Anterior cingulate cortex (tissue), 58 donors: ENCODE results near the gene MED9.
A peak's percentile ranks its signal among the peaks of the same experiment; 100 is the strongest.
"Not testable (repeated sequence)": the region's sequence is repeated elsewhere in the genome, so short reads cannot be mapped to it uniquely, and the experiment has no call there.

ENCODE experiments used
- DNase-seq, 58 donors: peaks; one replicate each; lab custom pipeline; 2025; lab: John Stamatoyannopoulos, UW

MED9 gene

DNA sequence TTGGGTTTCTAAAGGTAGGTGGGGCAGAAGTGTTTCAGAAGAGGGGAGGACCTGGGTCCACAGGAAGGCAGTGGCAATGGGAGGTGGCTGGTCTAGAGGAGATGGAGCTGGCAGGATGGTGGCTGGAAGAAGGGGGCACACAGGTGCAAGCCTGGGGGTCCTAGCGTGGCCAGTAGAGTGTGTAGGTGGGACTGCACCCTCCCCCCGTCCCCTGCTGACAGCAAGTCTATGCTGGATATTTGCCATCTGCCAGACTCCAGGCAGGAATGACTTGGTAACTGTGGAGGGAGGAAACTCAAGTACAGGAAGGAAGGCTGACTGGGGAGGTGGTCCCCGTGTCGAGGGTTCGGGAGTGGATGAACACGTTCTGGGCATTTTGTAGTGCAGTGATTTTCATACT is 8.6 kb downstream of the MED9 start:
- no peak for DNase-seq

- DNase-seq: not testable (repeated sequence)
Measured at GRCh38 chr17:17486416-17486815, 9.6 kb downstream of the MED9 start.

DNA sequence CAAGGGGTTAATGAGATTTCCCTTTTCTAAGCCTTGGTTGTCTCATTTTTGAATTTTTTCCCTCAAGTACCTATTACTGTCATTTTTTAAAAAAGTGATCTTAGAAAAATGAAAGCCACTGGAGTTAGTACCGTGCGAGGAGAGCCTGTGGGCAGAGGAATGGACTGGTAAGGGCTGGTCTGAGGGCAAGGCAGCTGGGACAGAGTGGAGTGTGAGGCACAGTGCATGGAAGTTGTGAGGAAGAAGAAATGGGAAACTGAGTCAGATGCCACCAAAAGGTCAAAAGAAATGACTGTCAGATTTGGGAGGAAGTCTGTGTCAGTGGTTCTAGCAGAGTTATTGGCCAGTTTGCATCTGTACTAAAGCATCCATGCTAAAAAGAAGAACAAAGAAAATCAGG is 11.2 kb downstream of the MED9 start:
- DNase-seq: no peak

GRCh38 chr17:17491031-17491471 is 14.3 kb downstream of the MED9 start:
- peak in 4 of 58 donors; percentile 28 to 40 (median 32) for DNase-seq

DNA sequence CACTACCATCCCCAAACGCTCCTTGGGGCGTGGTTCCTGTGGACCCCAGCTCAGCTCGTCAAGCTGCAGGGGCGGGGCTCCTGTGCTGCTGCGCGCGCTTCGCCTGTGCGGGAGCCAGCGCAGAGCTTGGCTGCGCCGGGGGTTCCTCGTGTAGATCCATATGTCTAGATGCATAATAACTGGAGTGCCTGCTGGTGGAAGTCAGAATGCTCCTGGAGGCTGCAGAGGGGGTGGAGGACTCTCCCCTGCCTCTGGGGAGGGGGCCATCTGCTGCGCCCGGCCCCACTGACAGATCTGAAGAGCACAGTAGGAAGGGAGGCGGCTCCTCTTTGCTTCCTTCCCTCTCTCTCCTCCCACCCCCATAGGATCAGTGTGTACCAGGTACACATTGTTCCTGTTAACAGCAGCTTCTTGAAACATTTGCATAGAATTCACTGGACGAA is 14.8 kb downstream of the MED9 start:
- DNase-seq: peak in 27 of 58 donors; percentile 18 to 72 (median 49)

GRCh38 chr17:17492085-17492484 is 15.3 kb downstream of the MED9 start:
- DNase-seq: no peak

DNA sequence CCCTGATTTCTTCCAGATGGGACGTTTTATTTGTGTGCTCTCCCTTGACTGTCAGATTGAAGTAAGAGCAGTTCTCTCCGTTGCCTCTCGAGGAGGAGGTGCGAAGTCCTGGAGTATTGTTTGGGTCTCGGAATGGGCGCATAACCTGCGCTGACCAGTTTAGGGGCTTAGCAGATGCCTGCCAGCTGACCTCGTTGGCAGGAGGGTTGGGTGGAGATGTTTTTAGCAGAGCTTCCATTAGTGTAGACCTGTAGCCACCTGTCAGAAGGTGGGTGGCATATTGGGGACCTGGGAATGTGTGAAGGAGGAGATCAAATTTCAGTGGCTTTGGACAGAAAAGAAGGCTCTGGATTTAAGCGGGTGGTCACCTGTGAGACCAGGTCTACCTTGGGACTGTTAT is 15.8 kb downstream of the MED9 start:
- DNase-seq: no peak

DNA sequence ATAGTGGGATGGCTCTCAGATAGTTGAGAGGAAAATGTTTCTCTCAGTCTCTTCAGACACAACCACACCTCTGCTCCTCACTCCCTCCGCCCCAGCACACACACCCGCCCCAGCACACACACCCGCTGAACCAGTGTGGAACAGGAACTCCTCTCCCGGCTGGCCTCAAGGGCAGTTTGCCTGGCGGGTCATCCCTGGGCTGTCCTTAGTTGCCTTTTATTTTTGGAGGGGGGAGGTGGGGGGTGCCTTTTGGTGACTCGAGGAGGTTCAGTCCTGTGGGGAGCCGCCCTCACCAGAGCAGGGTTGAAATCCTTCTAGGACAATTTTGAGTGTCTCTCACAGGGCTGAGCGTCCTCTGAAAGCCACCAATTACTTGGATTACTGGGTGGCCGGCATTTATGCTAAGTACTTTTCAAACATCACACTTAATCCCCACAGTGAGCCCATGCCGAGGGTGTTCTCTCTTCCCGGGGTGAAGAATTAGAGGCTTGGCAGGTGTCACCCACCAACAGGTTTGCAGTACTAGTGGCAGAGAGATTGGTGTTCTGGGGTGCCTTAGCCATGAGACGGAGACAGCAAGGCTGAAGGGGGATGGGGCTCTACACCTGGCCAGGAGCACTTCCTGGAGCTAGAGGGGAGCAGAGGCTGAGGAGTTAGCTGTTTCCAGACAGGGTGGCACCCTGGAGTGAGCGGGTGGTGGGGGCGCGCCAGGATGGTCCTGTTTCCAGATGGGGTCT is 16.6 kb downstream of the MED9 start:
- peak in 10 of 58 donors; percentile 14 to 72 (median 38) for DNase-seq

DNA sequence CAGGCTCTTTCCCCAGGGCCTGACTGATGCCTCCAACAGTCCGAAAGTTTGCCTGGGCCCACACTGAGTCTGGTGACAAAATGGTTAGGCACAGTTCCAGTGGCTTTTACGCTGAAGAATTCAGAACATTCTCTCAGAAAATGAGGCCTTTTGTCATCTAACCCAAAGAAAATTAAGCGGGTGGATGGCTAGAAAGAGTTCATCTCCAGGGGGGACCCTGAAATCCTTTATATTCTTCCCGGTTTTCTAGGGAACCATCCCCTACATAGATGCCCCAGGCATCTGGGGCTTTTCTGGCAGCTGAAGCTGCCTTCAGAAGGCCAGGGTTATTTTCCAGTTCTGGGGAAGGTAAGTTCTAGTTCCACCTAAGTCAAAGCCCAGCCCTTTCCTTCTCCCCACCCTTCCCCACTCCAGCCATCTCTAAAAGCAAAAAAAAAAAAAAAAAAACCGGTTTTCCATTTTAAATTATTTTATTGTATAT is 17.2 kb downstream of the MED9 start:
- DNase-seq: peak in 3 of 58 donors; percentile 21 to 37 (median 30)

GRCh38 chr17:17494499-17494869 is 17.7 kb downstream of the MED9 start:
- DNase-seq: no peak

DNA sequence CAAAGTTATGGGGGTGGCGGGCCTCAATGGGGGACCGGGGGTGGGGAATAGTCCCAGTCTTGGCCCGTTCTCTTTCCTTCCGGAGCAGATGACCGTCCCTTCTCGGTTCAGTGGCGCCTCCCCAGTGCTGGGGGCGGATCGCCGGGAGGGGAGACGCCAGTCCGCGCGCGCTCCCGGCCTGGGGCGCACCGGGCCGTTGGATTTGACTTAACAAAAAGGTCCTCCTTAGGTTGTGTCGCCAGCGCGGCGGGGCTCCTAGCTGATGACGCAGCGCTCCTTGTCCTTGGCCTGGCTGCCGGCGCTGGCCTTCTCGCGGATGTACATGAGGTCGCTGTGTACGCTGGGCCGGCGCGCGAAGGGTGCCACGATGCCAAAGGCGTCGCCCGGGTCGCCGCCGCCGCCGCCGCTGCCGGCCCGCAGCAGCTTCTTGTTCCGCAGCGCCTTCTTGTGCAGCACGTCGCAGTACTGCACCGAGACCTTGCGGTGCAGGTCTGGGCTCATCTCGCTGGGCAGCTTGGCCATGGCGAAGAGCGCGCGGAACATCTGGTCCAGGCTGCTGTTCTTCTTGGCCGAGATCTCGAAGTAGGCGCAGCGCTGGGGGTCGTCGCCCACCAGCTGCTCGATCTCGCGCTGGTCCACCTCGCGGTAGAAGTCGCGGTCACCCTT is 18.2 kb downstream of the MED9 start:
- DNase-seq: peak in 17 of 58 donors; percentile 14 to 62 (median 37)

- peak in 7 of 58 donors; percentile 24 to 64 (median 53) for DNase-seq
Measured at GRCh38 chr17:17495536-17496188, 18.9 kb downstream of the MED9 start.

DNA sequence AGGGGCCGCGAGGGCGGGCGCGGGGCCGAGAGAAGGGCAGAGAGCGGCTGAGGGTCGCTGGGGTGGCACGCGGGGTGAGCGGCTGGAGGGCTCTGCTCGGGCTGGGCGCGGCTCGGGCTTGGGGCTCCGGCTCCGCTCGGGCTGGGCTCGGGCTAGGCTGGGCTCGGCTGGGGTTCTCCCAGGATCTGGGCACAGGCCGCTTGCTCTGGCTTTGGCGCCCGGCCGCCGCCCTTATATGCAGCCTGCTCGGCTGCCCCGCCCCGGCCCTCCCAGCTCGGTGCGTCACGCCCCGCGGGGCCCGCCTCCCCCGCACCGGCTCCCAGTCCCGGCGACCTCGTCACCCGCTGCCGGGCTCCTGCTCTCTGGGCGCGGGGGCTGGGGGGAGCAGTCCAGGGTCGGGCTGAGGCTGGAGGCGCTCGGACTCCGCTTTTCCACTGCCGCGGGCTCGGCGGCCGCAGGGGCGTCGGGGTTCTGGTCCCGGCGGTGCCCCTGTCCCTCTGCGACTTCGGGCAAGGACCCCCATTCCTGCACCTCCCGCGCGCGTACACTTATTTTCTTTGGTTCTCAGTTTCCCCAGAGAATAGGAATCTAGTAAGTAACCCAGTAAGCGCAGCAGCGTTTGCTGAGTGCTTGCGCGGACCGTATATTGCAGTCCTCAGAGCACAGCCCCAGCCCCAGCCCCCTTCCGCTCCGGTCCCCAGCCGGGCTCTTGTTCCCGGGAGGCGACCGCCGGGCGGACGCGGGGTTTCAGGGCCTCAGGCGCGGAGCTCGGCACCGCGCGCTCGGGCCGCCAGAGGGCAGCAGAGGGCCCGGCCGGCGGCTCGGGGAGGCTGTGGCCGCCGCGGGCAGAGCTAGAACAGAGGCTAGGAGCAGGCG is 19.6 kb downstream of the MED9 start, which contains the start of gene RASD1:
TSS of gene RASD1 (minus strand) at position 207 of the 876 bp plus-strand sequence. CDS start 214 bp downstream, outside the sequence.
- DNase-seq: peak in 57 of 58 donors; percentile 57 to 94 (median 86)

DNA sequence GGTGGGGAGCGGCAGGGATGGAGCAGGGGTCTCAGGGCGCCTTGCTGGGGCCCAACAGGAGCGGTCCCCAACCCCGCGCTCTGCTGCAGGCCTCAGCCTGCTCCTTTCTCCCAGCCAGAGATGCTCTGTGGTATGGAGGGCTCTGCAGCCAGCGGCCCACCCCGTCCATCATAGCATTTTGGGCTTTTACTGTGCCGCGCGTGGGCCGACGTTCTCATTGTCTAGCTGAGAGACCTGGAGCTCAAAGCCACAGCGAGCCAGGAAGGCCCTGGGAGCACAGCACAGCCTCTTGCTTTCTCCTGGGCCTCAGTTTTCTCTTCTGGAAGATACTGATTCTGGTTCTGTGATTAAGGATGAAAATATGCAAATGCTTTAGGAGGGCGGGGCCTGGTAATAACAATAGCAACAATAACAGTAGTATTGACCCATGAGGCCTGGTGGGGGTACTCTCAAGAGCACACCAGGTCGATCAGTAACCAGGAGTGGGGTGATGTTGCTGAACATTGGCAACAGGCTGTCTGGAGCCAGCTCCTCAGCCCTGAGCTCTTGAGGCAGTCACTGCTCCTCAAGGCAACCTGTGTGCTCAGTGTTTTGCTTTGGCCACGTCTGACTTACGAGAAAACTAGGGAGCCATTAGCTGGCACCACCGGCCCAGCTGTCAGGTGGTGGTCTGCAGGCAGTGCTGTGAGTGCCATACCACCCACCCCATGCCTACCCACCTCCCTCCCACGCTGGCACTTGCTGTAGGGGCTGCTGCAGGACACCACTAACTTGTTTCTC is 20.5 kb downstream of the MED9 start:
- DNase-seq: no peak

GRCh38 chr17:17497845-17498520 is 21.2 kb downstream of the MED9 start:
- no peak for DNase-seq

- DNase-seq: no peak
Measured at GRCh38 chr17:17498606-17499301, 22.0 kb downstream of the MED9 start.

- DNase-seq: no peak
Measured at GRCh38 chr17:17499402-17500145, 22.8 kb downstream of the MED9 start.
